NT2/D1 (cell line): Measurements from ENCODE around the gene ADCY3.

Source experiments
- SUZ12 ChIP-seq: IDR thresholded peaks from 2 replicates; pipeline ENCODE4 v1.6.1; 2011; ENCODE audit not compliant: insufficient read length, insufficient read depth; ENCODE audit errors: extremely low read depth
- YY1 ChIP-seq: IDR thresholded peaks from 2 replicates; pipeline ENCODE4 v1.6.1; 2011; ENCODE audit not compliant: insufficient read length, insufficient read depth
- ZNF274 ChIP-seq: IDR thresholded peaks from 2 replicates; pipeline ENCODE4 v1.6.1; 2011; ENCODE audit warnings: mild to moderate bottlenecking, low read depth, low read length

DNA sequence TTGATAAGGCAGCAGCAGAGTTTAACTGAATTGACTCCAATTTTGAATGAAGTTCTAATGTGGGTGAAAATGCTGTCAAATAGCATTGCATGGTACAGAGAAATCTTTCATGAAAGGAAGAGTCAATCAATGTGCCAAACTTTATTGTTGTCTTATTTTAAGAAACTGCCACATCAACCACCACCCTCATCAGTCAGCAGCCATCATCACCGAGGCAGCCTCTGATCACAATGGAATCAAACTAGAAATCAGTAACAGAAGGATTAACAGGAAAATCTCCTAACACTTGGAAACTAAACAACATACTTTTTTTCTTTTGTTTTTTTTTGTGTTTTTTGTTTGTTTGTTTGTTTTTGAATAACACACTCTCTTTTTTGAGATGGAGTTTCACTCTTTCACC lies 41.9 kb upstream of the ADCY3 start:
- TF ChIP-seq YY1 (no peak), ZNF274 (no peak), SUZ12 (no peak)
